Stomach (tissue), 4 donors: ENCODE results near the gene SLC6A8.

Experiments
- CTCF ChIP-seq, 7 experiments: fragments of 450-650 bp in 4 of 7; fragments of 200-600 bp in 3 of 7; sonication (generic) in 3 of 7; IDR thresholded peaks; one replicate each; pipeline ENCODE4 v1.5.1; 2016 to 2019; ENCODE audit warnings: antibody characterized with exemption in 7 of 7, control low read depth in 2 of 7, mild to moderate bottlenecking in 1 of 7
- EP300 ChIP-seq: sonication (generic); formaldehyde crosslinking; IDR thresholded peaks from one replicate; pipeline ENCODE4 v1.6.1; 2017; ENCODE audit warnings: antibody characterized with exemption
- POLR2A ChIP-seq, 4 donors: fragments of 450-650 bp; IDR thresholded peaks; one replicate each; pipeline ENCODE4 v1.6.1; 2016; ENCODE audit warnings: antibody characterized with exemption in 4 of 4, control low read depth in 2 of 4, mild to moderate bottlenecking in 1 of 4, moderate library complexity in 1 of 4
- POLR2AphosphoS5 ChIP-seq, 3 donors: sonication (generic); formaldehyde crosslinking; IDR thresholded peaks; one replicate each; pipeline ENCODE4 v1.6.1; 2016; ENCODE audit warnings: antibody characterized with exemption in 3 of 3

- TF ChIP-seq CTCF (IDR thresholded peaks at IDR 0.05) (no peak), POLR2AphosphoS5 (IDR thresholded peaks at IDR 0.05) (no peak), POLR2A (IDR thresholded peaks at IDR 0.05) (no peak), EP300 (no peak)
These were observed 10.5 kb downstream of the SLC6A8 start for GRCh38 chrX:153697924-153698865.
